ENCODE data around the gene NPR3. TPM values are rescaled to one million over a fixed set of nuclear protein-coding genes. Genes with fewer than 3 reads are reported as not detected.

NPR3 gene, protein sequence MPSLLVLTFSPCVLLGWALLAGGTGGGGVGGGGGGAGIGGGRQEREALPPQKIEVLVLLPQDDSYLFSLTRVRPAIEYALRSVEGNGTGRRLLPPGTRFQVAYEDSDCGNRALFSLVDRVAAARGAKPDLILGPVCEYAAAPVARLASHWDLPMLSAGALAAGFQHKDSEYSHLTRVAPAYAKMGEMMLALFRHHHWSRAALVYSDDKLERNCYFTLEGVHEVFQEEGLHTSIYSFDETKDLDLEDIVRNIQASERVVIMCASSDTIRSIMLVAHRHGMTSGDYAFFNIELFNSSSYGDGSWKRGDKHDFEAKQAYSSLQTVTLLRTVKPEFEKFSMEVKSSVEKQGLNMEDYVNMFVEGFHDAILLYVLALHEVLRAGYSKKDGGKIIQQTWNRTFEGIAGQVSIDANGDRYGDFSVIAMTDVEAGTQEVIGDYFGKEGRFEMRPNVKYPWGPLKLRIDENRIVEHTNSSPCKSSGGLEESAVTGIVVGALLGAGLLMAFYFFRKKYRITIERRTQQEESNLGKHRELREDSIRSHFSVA
- 0.07 TPM in 1 of 2 replicates, not detected in the other for total RNA-seq

DNA sequence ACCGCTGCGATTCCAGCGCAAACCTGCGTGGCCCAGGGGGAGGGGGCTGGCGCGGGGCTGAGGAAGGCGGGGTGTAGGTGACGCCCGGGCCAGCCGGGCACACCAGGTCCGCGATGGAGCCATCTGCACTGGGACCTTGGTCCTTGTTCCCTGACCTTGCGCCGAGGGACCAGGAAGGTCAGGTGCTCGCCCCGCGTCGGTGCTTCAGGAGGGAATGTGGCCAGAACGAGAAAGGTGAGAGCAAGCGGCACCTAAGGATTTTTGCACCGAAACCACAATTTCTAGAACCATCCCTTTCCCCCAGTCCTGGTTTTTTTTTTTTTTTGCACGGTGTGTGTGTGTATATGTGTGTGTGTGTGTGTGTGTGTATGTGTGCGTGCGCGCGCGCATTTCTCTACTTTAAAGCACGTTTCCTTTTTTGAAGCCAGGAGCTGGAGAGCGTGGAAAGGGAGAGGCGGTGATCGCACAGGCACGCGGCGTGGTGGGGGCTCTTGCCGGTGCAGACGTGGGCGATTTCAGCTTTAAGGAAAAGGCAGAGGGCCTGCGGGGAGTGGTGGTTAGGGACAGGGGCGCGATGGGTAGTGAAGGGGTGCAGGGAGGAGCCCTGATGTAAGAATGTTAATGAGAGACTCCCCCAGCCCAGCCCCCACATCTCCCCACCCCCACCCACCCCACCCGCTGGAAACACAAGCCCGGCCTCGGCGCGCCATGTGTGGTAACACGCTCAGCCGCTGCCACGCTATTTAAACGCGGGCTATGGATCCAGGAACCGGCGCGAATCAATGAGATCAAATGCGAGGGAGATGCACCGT lies at the start of gene NPR3:
NPR3 (plus strand) TSS at position 772 of the 812 bp plus-strand sequence. CDS start 456 bp downstream, outside the sequence.
- intact Hi-C loops (cut with micrococcal nuclease), result loop anchor here (5.0 kb wide), 2 partner anchors 592 to 1227 kb away; partner anchors contain the start of gene RXFP3
- Mint-ChIP-seq H3K27ac (peak within 1 kb of the TSS; percentile 65), H3K27me3 (peaks cover 73% of the 10 kb centered on the region), H3K4me1 (peaks cover 21% of the 10 kb centered on the region), H3K4me3 (peak within 1 kb of the TSS; percentile 84), H3K36me3 (ENCODE audit: low read depth) (peaks cover 3% of the 10 kb centered on the region), H3K9me3 (peaks cover 5% of the 10 kb centered on the region)
- peak; percentile 61 for DNase-seq

DNA sequence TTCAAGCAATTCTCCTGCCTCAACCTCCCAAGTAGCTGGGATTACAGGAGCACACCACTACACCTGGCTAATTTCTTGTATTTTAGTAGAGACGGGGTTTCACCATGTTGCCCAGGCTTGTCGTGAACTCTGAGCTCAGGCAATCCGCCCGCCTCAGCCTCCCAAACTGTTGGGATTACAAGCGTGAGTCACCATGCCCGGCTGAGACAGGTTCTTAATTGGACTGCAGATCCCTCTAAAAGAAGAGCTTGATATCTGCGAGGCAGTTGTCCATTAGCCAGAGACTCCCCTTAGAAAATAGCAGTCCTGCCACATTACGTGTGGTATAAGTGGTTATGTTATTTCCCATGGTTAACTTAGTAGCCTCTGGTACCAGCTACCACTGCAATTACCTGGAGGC lies 46.6 kb upstream of the NPR3 start:
- H3K4me3 Mint-ChIP-seq, result no peak overlapping the region
- H3K9me3 Mint-ChIP-seq, result peaks cover 11% of the 10 kb centered on the region
- intact Hi-C loops (cut with micrococcal nuclease), result no loop called here
- H3K4me1 Mint-ChIP-seq, result no peaks in the 10 kb centered on the region
- H3K27ac Mint-ChIP-seq, result no peak overlapping the region
- no peak for DNase-seq
- H3K27me3 Mint-ChIP-seq, result no peaks in the 10 kb centered on the region
- H3K36me3 Mint-ChIP-seq (ENCODE audit: low read depth), result no peaks in the 10 kb centered on the region

DNA sequence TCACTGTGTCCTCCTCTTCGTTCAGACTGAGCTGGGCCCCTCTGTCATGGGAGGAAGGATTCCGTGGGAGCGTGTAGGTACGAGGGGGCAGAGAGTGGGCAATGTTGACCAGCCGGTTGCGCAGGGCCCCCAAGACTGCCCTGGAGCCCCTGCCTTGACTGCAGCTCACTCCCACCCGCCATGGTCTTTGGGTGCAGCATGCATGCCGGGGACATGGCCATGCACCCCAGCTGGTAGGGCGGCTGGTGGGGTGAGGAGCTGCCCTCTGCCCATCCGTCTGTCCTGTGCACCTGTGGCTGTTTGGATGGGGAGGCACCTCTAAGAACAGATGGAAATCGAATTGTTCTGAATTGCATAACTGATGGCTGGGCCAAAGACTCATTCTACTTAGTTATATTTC lies 42.6 kb upstream of the NPR3 start:
- H3K4me3 Mint-ChIP-seq, result no peak overlapping the region
- H3K9me3 Mint-ChIP-seq, result peaks cover 7% of the 10 kb centered on the region
- DNase-seq, result no peak
- H3K4me1 Mint-ChIP-seq, result no peaks in the 10 kb centered on the region
- no peaks in the 10 kb centered on the region for H3K36me3 Mint-ChIP-seq (ENCODE audit: low read depth)
- no peak overlapping the region for H3K27ac Mint-ChIP-seq
- H3K27me3 Mint-ChIP-seq, result no peaks in the 10 kb centered on the region
- intact Hi-C loops (cut with micrococcal nuclease), result no loop called here

DNA sequence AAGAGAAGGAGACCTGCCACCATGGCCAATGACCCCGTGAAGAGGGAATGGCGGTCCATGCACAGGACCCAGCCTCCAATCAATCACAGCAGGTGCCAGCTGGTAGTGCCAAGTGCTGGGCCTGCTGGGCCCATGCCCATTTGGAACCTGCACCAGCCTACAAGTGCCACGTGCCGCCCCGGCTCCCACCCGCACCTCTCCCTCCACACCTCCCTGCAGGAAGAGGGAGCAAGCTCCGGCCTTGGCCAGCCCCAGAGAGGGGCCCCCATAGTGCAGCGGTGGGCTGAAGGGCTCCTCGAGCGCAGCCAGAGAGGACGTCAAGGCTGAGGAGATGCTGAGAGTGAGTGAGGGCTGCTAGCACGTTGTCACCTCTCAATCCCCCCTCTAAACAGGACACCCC lies 37.8 kb upstream of the NPR3 start:
- Mint-ChIP-seq H3K27me3 (no peaks in the 10 kb centered on the region), H3K4me3 (no peak overlapping the region), H3K9me3 (peaks cover 7% of the 10 kb centered on the region), H3K36me3 (ENCODE audit: low read depth) (no peaks in the 10 kb centered on the region), H3K27ac (no peak overlapping the region), H3K4me1 (no peaks in the 10 kb centered on the region)
- intact Hi-C loops (cut with micrococcal nuclease), result no loop called here
- no peak for DNase-seq

DNA sequence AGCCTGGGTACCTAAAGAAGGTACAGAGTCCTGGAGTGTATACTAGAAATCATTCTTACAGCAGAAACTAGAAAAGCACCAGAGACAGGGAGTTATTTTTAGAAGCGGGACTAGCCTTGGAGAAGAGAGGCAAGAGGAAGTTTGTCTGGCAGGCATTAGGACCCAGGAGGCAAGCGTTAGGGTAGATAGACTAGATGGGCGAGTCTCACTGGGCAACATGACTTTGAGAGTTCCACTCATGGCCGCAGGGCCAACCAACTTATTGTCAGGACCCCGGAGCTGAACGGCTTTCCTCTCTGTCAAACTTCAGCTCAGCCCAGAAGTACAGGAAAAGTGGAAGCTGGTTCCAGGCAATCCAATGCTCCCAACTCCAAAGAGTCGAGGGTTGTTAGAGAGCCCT lies 34.1 kb upstream of the NPR3 start:
- no peaks in the 10 kb centered on the region for H3K9me3 Mint-ChIP-seq
- no peak for DNase-seq
- no peaks in the 10 kb centered on the region for H3K27me3 Mint-ChIP-seq
- H3K4me3 Mint-ChIP-seq, result no peak overlapping the region
- intact Hi-C loops (cut with micrococcal nuclease), result no loop called here
- H3K27ac Mint-ChIP-seq, result no peak overlapping the region
- no peaks in the 10 kb centered on the region for H3K36me3 Mint-ChIP-seq (ENCODE audit: low read depth)
- no peaks in the 10 kb centered on the region for H3K4me1 Mint-ChIP-seq

DNA sequence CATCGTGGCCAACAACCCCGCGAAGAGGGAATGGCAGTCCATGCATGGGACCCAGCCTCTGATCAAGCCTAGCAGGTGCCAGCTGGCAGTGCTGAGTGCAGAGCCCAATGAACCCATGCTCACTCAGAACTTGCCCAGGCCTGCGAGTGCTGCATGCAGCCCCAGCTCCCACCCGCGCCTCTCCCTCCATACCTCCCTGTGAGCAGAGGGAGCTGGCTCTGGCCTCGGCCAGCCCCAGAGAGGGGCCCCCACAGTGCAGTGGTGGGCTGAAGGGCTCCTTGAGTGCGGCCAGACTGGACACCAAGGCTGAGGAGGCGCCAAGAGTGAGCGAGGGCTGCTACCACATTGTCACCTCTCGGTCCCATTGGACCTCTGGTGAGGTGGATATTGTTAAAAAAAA lies 32.6 kb upstream of the NPR3 start:
- no peaks in the 10 kb centered on the region for H3K4me1 Mint-ChIP-seq
- no peak for DNase-seq
- H3K9me3 Mint-ChIP-seq, result no peaks in the 10 kb centered on the region
- no peak overlapping the region for H3K4me3 Mint-ChIP-seq
- intact Hi-C loops (cut with micrococcal nuclease), result no loop called here
- H3K36me3 Mint-ChIP-seq (ENCODE audit: low read depth), result no peaks in the 10 kb centered on the region
- H3K27me3 Mint-ChIP-seq, result no peaks in the 10 kb centered on the region
- H3K27ac Mint-ChIP-seq, result no peak overlapping the region

DNA sequence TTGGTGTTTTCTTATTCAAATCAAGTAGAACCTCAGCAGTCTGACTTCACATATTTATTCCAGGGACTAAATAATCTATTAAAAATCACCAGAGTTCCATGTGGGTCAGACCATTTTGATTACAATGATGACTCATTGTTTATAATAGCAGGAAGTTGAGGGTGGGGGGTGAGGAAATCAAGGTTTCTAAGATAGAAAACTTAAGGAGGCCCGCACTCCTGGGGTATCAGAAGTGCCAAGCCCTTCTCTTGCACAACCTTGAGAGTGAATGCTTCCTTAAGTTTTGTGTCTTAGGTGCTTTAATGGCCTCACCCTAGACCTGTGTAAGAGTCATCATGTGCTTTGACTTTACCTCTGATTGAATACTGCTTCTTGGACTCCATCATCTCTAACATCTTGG lies 31.9 kb upstream of the NPR3 start:
- H3K9me3 Mint-ChIP-seq, result no peaks in the 10 kb centered on the region
- no peak for DNase-seq
- intact Hi-C loops (cut with micrococcal nuclease), result no loop called here

DNA sequence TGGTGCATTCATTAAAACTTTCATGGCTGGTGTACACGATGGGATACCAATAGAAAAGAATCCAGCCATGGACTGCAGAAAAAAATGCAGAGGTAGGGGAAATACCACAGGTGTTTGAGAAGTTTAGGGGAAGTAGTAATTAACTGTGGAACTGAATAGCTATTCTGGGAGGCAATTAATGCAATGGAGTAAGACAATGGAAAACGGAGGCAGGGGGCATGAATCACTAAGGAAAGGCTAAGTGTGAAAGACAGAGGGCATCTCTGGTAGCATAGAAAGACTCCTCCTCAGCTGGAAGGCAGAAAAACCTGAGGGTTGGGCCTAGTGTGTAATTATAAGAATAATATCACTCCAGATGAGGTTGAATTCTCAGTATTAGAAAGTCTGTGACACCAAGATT lies 30.9 kb upstream of the NPR3 start:
- no peak overlapping the region for H3K27ac Mint-ChIP-seq
- H3K4me1 Mint-ChIP-seq, result no peaks in the 10 kb centered on the region
- H3K36me3 Mint-ChIP-seq (ENCODE audit: low read depth), result no peaks in the 10 kb centered on the region
- no peaks in the 10 kb centered on the region for H3K27me3 Mint-ChIP-seq
- no peak overlapping the region for H3K4me3 Mint-ChIP-seq
- DNase-seq, result no peak
- H3K9me3 Mint-ChIP-seq, result peaks cover 3% of the 10 kb centered on the region
- intact Hi-C loops (cut with micrococcal nuclease), result no loop called here

More for the DNA sequence above, 31.9 kb upstream of the NPR3 start:
- Mint-ChIP-seq H3K4me3 (no peak overlapping the region), H3K36me3 (ENCODE audit: low read depth) (no peaks in the 10 kb centered on the region), H3K27ac (no peak overlapping the region), H3K27me3 (no peaks in the 10 kb centered on the region), H3K4me1 (no peaks in the 10 kb centered on the region)

DNA sequence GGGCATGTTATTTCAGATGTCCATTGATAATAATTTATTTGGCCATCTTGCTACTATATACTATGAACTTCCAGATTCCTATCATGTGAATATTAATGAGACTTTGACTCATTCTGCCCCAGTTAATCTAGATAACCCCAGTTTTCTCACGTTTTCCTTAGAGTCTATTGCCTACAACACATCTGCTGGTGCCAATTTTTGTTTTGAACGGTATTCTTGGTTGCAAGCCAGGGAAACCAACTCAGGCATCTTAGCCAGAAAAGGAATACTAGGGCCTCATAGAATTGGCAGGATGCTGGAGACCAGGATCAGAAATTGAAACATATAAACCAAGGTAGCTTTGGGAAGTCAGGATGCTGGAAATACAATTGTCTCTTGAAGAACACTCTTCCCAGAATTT lies 28.0 kb upstream of the NPR3 start:
- DNase-seq, result no peak
- H3K27ac Mint-ChIP-seq, result no peak overlapping the region
- H3K9me3 Mint-ChIP-seq, result peaks cover 10% of the 10 kb centered on the region
- no peaks in the 10 kb centered on the region for H3K27me3 Mint-ChIP-seq
- no peaks in the 10 kb centered on the region for H3K4me1 Mint-ChIP-seq
- H3K36me3 Mint-ChIP-seq (ENCODE audit: low read depth), result no peaks in the 10 kb centered on the region
- no peak overlapping the region for H3K4me3 Mint-ChIP-seq
- intact Hi-C loops (cut with micrococcal nuclease), result no loop called here

DNA sequence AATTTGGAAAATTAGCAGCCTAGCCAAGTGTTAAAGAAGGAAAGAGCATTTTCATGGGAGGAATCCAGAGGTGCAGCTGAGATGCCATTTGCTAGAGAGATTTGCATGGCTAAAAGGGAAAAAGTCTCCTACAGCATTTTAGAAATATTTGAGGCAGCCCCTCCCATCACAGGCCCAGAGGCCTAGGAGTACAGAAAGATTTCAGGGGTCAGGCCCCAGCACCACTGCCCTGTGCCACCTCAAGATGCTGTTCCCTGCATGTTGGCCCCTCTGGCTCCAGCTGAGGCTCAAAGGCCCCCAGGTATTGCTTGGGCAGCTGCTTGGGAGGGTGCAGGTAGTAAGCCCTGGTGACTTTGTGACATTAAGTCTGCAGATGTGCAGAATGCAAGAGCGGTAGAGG lies 26.9 kb upstream of the NPR3 start:
- H3K27ac Mint-ChIP-seq, result no peak overlapping the region
- H3K4me3 Mint-ChIP-seq, result no peak overlapping the region
- peaks cover 10% of the 10 kb centered on the region for H3K9me3 Mint-ChIP-seq
- no peaks in the 10 kb centered on the region for H3K36me3 Mint-ChIP-seq (ENCODE audit: low read depth)
- no peaks in the 10 kb centered on the region for H3K4me1 Mint-ChIP-seq
- intact Hi-C loops (cut with micrococcal nuclease), result no loop called here
- H3K27me3 Mint-ChIP-seq, result no peaks in the 10 kb centered on the region
- DNase-seq, result no peak

DNA sequence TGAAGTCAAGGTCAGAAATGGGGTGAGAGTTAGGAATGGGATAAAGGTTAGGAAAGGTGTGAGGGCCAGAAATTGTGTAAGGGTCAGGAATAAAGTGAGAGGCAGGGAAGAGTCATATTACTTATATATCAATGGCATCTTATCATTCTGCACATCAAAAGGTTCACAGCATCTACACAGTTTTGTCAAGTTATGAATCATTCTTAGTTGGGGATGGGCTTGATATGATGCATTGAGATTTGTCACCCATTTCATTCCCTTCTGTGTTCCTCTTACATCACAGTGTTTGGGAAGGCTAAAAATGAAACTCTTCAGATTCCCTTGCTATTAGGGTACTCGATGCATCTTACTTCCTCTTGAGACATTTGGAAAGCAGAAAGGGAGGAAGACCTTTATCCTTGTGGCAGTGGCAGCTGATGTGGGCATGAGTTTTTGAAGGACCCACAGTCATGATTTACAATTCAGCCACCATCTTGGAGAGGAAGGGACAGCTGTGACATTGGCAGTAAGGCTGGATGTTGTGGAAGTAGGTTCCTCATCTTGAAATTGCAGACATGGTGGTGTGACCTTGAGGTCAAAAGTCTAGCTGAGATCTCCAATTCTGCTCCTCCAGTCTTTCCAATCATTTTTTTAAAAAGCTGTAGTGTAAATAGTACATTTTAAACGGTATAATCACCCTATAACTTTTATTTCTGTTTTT lies 24.2 kb upstream of the NPR3 start:
- peaks cover 10% of the 10 kb centered on the region for H3K9me3 Mint-ChIP-seq
- H3K36me3 Mint-ChIP-seq (ENCODE audit: low read depth), result no peaks in the 10 kb centered on the region
- no peaks in the 10 kb centered on the region for H3K4me1 Mint-ChIP-seq
- intact Hi-C loops (cut with micrococcal nuclease), result no loop called here
- no peak for DNase-seq
- no peaks in the 10 kb centered on the region for H3K27me3 Mint-ChIP-seq
- H3K4me3 Mint-ChIP-seq, result no peak overlapping the region
- no peak overlapping the region for H3K27ac Mint-ChIP-seq

DNA sequence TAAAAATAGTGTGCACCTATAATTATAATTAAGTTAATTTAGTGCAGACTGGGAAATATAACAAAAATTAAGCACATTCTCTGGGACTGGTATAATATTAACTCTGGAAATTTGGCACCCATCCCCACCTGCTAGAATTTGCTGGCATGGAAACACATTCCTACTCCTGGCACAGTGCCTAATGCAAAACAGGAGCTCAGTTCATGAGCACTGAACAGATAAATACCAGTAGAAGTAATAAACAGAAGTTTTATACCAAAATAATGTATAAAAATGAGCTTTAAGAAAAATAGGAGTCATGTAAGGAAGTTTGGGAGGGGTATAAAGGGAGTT lies 23.7 kb upstream of the NPR3 start:
- H3K36me3 Mint-ChIP-seq (ENCODE audit: low read depth), result no peaks in the 10 kb centered on the region
- H3K4me1 Mint-ChIP-seq, result no peaks in the 10 kb centered on the region
- H3K27ac Mint-ChIP-seq, result no peak overlapping the region
- peaks cover 10% of the 10 kb centered on the region for H3K9me3 Mint-ChIP-seq
- DNase-seq, result no peak
- H3K27me3 Mint-ChIP-seq, result no peaks in the 10 kb centered on the region
- no peak overlapping the region for H3K4me3 Mint-ChIP-seq
- intact Hi-C loops (cut with micrococcal nuclease), result no loop called here

DNA sequence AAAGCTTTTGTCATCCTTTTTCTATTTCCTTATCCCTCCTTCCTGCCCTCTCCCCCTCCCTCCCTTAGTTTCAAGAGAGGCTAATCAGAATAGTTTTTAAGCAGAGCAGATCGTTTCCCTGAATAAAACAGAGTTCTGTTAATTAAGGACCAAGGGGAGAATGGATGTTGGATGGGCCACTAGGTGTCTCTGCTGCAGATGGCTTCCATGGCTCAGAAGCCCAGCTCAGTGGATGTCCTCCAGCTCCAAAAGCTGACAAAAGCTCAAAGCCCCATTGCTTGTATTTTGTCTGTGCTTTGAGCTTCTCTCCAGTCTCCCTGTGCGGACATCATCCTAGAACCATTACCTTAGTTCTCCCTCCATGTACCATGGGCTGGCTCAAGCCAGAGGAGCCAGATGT lies 21.0 kb upstream of the NPR3 start:
- Mint-ChIP-seq H3K27ac (no peak overlapping the region), H3K9me3 (peaks cover 8% of the 10 kb centered on the region), H3K4me3 (no peak overlapping the region), H3K36me3 (ENCODE audit: low read depth) (no peaks in the 10 kb centered on the region), H3K27me3 (no peaks in the 10 kb centered on the region), H3K4me1 (no peaks in the 10 kb centered on the region)
- intact Hi-C loops (cut with micrococcal nuclease), result no loop called here
- no peak for DNase-seq

DNA sequence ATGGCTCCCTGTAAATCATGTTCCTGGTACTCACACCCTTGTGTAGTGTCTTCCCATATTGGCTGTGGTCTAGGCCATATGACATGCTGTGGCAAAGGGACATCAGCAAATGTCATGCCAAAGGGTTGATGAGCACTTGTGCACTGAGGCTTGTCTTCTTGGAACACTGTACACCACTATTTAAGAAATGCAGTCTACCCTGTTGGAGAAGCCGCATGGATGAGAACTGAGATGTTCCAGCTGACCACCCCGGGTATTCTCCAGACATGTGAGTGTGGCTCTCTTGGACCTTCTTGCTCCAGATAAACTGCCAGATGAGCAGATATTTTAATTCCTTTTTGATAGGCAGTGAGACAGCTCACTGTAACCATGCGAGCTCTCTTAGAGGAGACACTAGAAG lies 20.5 kb upstream of the NPR3 start:
- DNase-seq, result no peak
- H3K27me3 Mint-ChIP-seq, result no peaks in the 10 kb centered on the region
- peaks cover 5% of the 10 kb centered on the region for H3K9me3 Mint-ChIP-seq
- H3K27ac Mint-ChIP-seq, result no peak overlapping the region
- H3K4me1 Mint-ChIP-seq, result no peaks in the 10 kb centered on the region
- intact Hi-C loops (cut with micrococcal nuclease), result no loop called here
- no peak overlapping the region for H3K4me3 Mint-ChIP-seq
- no peaks in the 10 kb centered on the region for H3K36me3 Mint-ChIP-seq (ENCODE audit: low read depth)
